SK-N-SH (cell line): ENCODE data around the gene HK1.

Source experiments
- FOSL2 ChIP-seq: IDR thresholded peaks from 2 replicates; pipeline ENCODE4 v1.4.0; 2012; ENCODE audit warnings: low read depth, mild to moderate bottlenecking, moderate library complexity, borderline replicate concordance
- MXI1 ChIP-seq: IDR thresholded peaks from 2 replicates; pipeline ENCODE4 v1.6.1; 2012; ENCODE audit warnings: mild to moderate bottlenecking, low read depth, low read length, improper control_type of control experiment
- NFIC ChIP-seq: IDR thresholded peaks from 2 replicates; pipeline ENCODE4 v1.4.0; 2012; ENCODE audit warnings: borderline replicate concordance
- NRF1 ChIP-seq: IDR thresholded peaks from 2 replicates; pipeline ENCODE4 v1.6.1; 2012; ENCODE audit warnings: low read depth, mild to moderate bottlenecking, low read length
- POLR2AphosphoS5 ChIP-seq: IDR thresholded peaks from 2 replicates; pipeline ENCODE4 v1.6.1; 2012; ENCODE audit warnings: low read depth, low read length
- RFX5 ChIP-seq: IDR thresholded peaks from 2 replicates; pipeline ENCODE4 v1.6.1; 2012; ENCODE audit warnings: mild to moderate bottlenecking, improper control_type of control experiment, low read length
- SIN3A ChIP-seq: IDR thresholded peaks from 2 replicates; pipeline ENCODE4 v1.6.1; 2012; ENCODE audit warnings: low read depth, mild to moderate bottlenecking, low read length, moderate library complexity, borderline replicate concordance
- SMC3 ChIP-seq: IDR thresholded peaks from 2 replicates; pipeline ENCODE4 v1.6.1; 2012; ENCODE audit warnings: low read depth, low read length, improper control_type of control experiment
- TAF1 ChIP-seq: IDR thresholded peaks from 2 replicates; pipeline ENCODE4 v1.6.1; 2012; ENCODE audit warnings: low read depth, mild to moderate bottlenecking, low read length, moderate library complexity, borderline replicate concordance
- TCF12 ChIP-seq: IDR thresholded peaks from 2 replicates; pipeline ENCODE4 v1.4.0; 2012
- TEAD4 ChIP-seq: IDR thresholded peaks from 2 replicates; pipeline ENCODE4 v1.4.0; 2012; ENCODE audit warnings: mild to moderate bottlenecking, borderline replicate concordance; ENCODE audit not compliant: insufficient read depth
- TF ChIP-seq, protein P1 (sequence below): fragments of 200-600 bp; sonication (generic); IDR thresholded peaks from 2 replicates; pipeline ENCODE4 v1.6.1; 2017; ENCODE audit warnings: antibody characterized with exemption, mild to moderate bottlenecking, moderate library complexity
- TF ChIP-seq, protein P2 (sequence below): IDR thresholded peaks from 2 replicates; pipeline ENCODE4 v1.4.0; 2012; ENCODE audit warnings: low read depth, borderline replicate concordance
- TF ChIP-seq, protein P3 (sequence below): IDR thresholded peaks from 2 replicates; pipeline ENCODE4 v1.4.0; 2012; ENCODE audit warnings: low read depth

DNA sequence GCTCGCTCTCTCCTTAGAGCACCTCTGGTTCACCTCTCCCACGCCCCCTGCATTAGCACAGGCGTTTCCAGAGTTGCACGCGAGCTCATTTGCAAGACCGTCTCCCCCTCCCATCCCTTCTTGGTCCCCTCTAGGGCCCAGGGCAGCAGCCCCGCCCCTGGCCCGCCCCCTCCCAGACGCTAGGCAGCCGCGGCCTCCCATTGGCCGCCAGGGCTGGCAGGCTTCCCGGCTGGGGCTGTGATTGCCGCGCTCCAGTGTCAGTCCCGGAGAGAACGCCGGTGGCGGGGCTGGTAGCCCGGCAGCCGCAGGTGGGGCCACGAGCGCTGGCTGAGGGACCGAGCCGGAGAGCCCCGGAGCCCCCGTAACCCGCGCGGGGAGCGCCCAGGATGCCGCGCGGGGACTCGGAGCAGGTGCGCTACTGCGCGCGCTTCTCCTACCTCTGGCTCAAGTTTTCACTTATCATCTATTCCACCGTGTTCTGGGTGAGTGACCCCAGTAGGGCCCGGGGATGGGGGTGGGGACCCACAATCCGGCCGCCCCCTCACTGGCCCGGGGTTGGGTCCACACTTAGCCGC is 173.0 kb downstream of the HK1 start, which contains the start of gene TSPAN15:
- TF ChIP-seq SMC3 (no peak), TAF1 (no peak), NFIC (no peak), MXI1 (peak; percentile 26; the same call in 1 of the 2 replicates), TEAD4 (no peak), SIN3A (no peak), FOSL2 (no peak), TCF12 (no peak), NRF1 (no peak), RFX5 (no peak), POLR2AphosphoS5 (no peak)
- TF ChIP-seq, protein P1, sequence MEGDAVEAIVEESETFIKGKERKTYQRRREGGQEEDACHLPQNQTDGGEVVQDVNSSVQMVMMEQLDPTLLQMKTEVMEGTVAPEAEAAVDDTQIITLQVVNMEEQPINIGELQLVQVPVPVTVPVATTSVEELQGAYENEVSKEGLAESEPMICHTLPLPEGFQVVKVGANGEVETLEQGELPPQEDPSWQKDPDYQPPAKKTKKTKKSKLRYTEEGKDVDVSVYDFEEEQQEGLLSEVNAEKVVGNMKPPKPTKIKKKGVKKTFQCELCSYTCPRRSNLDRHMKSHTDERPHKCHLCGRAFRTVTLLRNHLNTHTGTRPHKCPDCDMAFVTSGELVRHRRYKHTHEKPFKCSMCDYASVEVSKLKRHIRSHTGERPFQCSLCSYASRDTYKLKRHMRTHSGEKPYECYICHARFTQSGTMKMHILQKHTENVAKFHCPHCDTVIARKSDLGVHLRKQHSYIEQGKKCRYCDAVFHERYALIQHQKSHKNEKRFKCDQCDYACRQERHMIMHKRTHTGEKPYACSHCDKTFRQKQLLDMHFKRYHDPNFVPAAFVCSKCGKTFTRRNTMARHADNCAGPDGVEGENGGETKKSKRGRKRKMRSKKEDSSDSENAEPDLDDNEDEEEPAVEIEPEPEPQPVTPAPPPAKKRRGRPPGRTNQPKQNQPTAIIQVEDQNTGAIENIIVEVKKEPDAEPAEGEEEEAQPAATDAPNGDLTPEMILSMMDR = no peak
- TF ChIP-seq, protein P2, sequence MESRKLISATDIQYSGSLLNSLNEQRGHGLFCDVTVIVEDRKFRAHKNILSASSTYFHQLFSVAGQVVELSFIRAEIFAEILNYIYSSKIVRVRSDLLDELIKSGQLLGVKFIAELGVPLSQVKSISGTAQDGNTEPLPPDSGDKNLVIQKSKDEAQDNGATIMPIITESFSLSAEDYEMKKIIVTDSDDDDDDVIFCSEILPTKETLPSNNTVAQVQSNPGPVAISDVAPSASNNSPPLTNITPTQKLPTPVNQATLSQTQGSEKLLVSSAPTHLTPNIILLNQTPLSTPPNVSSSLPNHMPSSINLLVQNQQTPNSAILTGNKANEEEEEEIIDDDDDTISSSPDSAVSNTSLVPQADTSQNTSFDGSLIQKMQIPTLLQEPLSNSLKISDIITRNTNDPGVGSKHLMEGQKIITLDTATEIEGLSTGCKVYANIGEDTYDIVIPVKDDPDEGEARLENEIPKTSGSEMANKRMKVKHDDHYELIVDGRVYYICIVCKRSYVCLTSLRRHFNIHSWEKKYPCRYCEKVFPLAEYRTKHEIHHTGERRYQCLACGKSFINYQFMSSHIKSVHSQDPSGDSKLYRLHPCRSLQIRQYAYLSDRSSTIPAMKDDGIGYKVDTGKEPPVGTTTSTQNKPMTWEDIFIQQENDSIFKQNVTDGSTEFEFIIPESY = no peak
- TF ChIP-seq, protein P3, sequence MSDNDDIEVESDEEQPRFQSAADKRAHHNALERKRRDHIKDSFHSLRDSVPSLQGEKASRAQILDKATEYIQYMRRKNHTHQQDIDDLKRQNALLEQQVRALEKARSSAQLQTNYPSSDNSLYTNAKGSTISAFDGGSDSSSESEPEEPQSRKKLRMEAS = no peak
